T follicular helper cell (primary cell): ENCODE measurements around the gene TNFSF10.

Source experiments
- DNase-seq: peaks from one replicate; pipeline ENCODE4 v3.0.0-alpha.2; 2020; ENCODE audit warnings: low read depth

TNFSF10 gene

DNA sequence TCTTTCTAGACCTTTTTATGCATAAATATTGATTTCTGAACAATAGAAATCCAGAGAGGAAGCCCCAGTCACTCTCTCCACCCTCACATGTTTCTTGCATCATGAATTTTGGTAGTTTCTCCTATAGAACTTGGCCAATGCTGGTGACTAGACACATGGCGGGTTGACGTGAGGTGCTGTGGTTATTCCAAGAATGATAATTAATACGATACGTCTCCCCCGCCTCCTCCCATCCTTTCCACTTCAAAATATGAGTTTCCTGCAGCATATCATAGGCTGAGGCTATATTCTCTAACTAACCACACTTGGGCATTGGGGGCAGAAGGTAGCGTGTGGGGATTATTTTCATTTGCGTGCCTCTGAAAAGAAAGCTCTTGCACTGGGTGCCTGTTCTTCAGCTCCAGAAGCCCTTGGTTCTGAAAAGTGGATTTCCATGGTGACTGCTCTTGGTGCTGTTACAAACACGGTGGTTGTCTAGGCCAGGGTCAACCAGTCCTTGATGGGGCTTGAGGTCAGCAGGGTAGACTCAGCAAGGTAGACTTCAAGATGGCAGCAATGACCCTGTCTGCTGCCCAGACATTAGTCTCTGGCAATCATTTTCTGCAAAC is 5.3 kb downstream of the TNFSF10 start:
- DNase-seq, result no peak

- no peak for DNase-seq
Measured at GRCh38 chr3:172516318-172517214, 6.7 kb downstream of the TNFSF10 start.

DNA sequence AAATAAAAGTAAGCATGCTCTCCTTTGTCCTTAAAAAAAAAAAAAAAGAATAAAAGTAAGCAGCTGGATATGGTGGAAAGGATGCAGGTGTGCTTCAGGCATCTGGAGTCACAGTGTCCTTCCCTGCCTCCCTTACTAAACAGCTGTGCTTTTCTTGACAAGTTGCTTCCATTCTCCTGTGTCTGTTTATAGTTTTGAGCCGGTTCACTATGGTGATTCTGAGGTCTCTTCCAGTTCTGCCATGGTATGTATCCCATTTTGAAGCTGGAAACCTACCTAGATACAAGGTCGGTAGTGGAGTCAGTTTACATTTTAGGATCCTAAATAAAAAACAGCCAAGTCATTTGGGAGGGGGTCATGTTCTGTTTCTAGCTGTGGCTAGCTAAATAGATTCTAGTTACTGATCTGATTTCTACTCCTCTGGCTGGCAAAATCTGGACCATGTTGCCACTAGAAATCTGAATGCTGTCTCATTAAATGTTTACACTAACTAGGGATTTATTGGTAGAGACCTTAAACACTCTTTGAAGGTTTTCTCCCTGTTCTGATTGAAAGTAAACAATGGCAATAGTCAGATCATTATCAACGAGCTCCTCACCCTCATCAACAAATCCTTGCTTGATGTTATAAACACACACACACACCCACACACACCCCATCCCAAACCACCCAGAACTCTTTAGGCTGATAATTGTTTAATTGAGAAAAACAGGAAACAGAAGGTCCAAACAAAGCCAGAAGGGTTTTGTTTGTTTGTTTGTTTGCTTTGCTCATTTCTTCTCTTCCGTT is 7.9 kb downstream of the TNFSF10 start:
- no peak for DNase-seq

GRCh38 chr3:172514678-172515077 is 8.6 kb downstream of the TNFSF10 start:
- DNase-seq, result no peak

- no peak for DNase-seq
Measured at GRCh38 chr3:172513488-172513887, 9.7 kb downstream of the TNFSF10 start.

- DNase-seq, result peak; percentile 17
Measured at GRCh38 chr3:172511783-172512762, 11.2 kb downstream of the TNFSF10 start.

GRCh38 chr3:172506094-172506493 is 17.1 kb downstream of the TNFSF10 start:
- DNase-seq, result no peak

DNA sequence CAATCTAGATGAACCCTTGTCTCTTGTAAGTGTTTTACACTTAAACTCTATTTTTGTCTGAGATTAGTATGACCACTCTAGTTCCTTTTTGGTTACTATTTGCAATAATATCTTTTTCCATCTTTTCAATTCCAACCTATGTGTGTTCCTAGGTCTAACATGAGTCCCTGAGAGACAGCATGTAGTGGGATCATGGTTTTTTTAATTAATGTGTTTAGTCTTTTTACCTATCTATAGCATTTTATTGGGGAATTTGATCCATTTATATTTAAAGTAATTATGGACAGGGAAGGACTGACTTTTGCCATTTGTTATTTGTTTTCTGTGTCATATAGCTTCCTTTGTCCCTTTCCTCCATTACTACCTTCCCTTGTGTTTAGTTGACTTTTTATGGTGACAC is 21.7 kb downstream of the TNFSF10 start:
- DNase-seq, result no peak

- peak; percentile 65 for DNase-seq
Measured at GRCh38 chr3:172490198-172490669, 33.0 kb downstream of the TNFSF10 start.

GRCh38 chr3:172478116-172478515 is 45.1 kb downstream of the TNFSF10 start:
- DNase-seq, result no peak

DNA sequence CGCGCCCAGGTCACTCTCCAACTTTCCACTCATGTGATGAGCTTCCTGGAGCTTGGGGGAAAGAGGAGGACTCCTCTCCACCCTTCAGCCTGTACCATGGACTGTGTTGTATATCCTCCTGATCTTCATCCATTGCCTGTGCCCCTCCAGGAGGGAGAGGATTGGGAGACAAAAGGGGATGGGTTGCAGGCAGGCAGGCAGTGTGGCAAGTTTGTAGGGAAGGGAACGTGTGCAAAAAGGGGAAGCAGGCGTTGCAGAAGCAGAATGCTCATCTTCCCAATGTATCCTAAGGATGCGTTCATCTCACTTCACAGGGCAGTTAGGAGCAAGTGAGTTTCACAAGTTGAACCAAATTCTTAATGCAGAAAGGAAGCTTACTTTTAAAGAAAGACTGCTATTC is 46.9 kb downstream of the TNFSF10 start:
- DNase-seq, result no peak

- no peak for DNase-seq
Measured at GRCh38 chr3:172475703-172476102, 47.5 kb downstream of the TNFSF10 start.

GRCh38 chr3:172471903-172472302 is 51.3 kb downstream of the TNFSF10 start:
- DNase-seq, result no peak

DNA sequence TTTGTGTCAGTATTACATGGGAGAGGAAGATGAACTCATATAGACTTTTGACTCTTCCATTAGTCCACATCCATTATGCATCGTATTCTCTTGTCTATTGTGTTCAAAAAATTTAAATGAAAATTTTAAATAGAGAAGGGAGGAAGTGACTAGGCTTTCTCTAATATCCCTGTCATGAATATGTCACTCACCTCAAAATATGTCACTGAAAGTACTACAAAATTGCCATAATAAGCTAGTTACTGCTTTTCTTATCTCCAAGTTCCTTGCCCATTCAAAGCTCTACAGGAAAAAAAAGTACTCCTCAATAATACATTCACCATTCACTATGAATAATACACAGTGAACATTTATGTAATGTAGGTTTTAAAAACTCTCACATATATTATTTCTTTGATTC is 52.6 kb downstream of the TNFSF10 start:
- no peak for DNase-seq

DNA sequence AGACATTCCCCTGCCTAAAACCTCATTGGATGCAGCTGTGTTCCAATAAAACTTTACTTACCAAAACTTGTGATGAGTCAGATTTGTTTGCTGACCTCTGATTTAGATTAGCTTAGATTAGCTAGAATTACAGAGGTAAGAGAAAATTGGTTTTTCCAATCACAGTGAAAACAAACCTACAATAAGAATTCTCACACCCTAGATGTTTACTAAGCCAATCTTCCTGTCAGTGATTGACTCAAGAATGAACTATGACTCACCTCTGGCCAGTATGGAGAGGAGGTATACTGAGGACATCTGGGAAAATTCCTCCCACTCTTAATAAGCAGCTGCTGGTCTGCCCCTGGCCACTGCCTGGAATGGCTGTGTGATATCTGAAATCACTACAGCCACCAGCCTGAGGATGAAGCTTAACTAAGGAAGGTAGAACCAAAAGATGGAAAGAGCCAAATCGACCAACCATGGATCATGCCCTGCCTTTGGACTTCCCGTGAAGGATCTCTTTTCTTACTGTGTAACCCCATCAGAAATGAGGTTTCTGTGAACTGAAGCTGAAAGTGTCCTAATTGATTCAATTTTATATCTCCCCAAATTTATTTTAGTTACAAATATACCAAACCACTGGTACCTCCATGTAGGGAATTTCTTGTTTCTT is 55.9 kb downstream of the TNFSF10 start:
- DNase-seq, result no peak

- no peak for DNase-seq
Measured at GRCh38 chr3:172466553-172467130, 56.6 kb downstream of the TNFSF10 start.

DNA sequence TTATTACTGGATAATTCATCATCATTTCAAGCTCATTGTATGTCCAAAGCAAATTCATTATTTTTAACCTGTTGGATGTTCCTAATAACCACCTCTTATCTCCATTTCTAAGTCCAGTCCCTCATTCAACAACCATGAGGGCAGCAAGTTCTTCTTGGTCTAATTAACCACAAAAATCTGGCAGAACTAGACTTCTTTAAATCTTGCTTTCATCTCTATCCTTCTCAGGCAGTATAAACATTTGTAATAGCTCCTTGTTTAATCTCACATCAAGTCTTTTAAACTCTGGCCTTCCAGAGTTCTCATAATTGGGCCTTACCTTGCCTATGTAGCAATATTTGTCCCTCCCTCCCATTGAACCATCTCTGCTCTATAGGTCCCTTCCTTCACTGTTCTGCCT is 57.9 kb downstream of the TNFSF10 start:
- no peak for DNase-seq

- no peak for DNase-seq
Measured at GRCh38 chr3:172464306-172464705, 58.9 kb downstream of the TNFSF10 start.

- DNase-seq, result no peak
Measured at GRCh38 chr3:172461530-172462138, 61.6 kb downstream of the TNFSF10 start.

GRCh38 chr3:172456404-172456803 is 66.8 kb downstream of the TNFSF10 start:
- no peak for DNase-seq
